Vagina (tissue), 2 donors: ENCODE measurements around the gene ULK2.

Experiments used
- CTCF ChIP-seq, 3 experiments: fragments of 450-650 bp in 2 of 3; fragments of 200-600 bp in 1 of 3; sonication (generic) in 1 of 3; IDR thresholded peaks; one replicate each; pipeline ENCODE4 v1.5.1; 2017 to 2019; ENCODE audit warnings: antibody characterized with exemption in 3 of 3, mild to moderate bottlenecking in 2 of 3, moderate library complexity in 2 of 3
- POLR2A ChIP-seq, 2 donors: fragments of 450-650 bp; IDR thresholded peaks; one replicate each; pipeline ENCODE4 v1.6.1; 2017; ENCODE audit warnings: antibody characterized with exemption in 2 of 2, mild to moderate bottlenecking in 2 of 2, moderate library complexity in 2 of 2
- POLR2AphosphoS5 ChIP-seq, 2 donors: sonication (generic); formaldehyde crosslinking; IDR thresholded peaks; one replicate each; pipeline ENCODE4 v1.9.0; 2017; ENCODE audit warnings: antibody characterized with exemption in 2 of 2, mild to moderate bottlenecking in 2 of 2, low read depth in 1 of 2; ENCODE audit not compliant: insufficient read depth in 1 of 2

DNA sequence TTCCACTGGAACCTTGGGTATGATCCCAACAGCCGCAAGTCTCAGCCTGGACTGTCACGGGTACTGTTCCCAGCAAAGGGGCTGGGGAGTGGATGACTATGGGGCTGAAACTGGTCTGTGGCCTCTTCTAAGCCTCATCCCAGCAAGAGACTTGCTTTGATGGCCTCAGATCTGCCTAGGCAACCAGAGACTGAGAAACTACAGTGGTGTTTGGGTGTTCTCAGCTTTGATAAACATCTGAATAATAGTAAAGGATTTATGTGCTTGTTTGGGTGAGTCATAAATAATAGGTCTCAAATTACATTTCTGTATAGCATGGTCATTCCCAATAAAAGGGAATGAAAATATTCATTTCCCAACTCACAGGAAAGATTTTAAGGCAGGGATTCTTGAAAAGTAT lies 30.2 kb upstream of the ULK2 start:
- TF ChIP-seq POLR2A (IDR thresholded peaks at IDR 0.05) (no peak), CTCF (IDR thresholded peaks at IDR 0.05) (no peak), POLR2AphosphoS5 (IDR thresholded peaks at IDR 0.05; ENCODE audit: insufficient read depth in 1 of 2, low read depth in 1 of 2) (no peak)
